GM13977 (cell line): ENCODE measurements around the gene LRRC74B.

Experiments
- DNase-seq: peaks from one replicate; pipeline ENCODE4 v3.0.0; 2012; ENCODE audit warnings: low spot score
- CTCF ChIP-seq: IDR thresholded peaks from 2 replicates; pipeline ENCODE4 v1.5.1; 2012; ENCODE audit warnings: mild to moderate bottlenecking, control low read depth; ENCODE audit not compliant: insufficient read depth; ENCODE audit errors: extremely low read depth, missing control alignments
- in situ Hi-C: fragments of 300-500 bp; cut with MboI; formaldehyde crosslinking; loops from one replicate; pipeline ENCODE4 v1.12.0; 2022; ENCODE audit warnings: low sequenced_read_pairs, low pct_unique_long_range_greater_than_20kb, mixed read lengths, inconsistent platforms; ENCODE audit not compliant: unreplicated experiment

LRRC74B gene

GRCh38 chr22:21029486-21030025 lies 16.2 kb upstream of the LRRC74B start:
- in situ Hi-C loops, result no loop called here

GRCh38 chr22:21030032-21030431 lies 15.7 kb upstream of the LRRC74B start:
- in situ Hi-C loops, result no loop called here
- no peak for DNase-seq
- TF ChIP-seq CTCF, result no peak

More at GRCh38 chr22:21029486-21030025, 16.2 kb upstream of the LRRC74B start:
- DNase-seq, result no peak
- TF ChIP-seq CTCF, result no peak

GRCh38 chr22:21030621-21031544 lies 14.9 kb upstream of the LRRC74B start:
- no peak for TF ChIP-seq CTCF
- DNase-seq, result no peak
- in situ Hi-C loops, result no loop called here

GRCh38 chr22:21031545-21032036 lies 14.2 kb upstream of the LRRC74B start:
- in situ Hi-C loops, result no loop called here
- TF ChIP-seq CTCF, result no peak
- no peak for DNase-seq

GRCh38 chr22:21032037-21032867 lies 13.5 kb upstream of the LRRC74B start, which contains the start of gene SLC7A4:
Gene SLC7A4 (minus strand): TSS chr22:21032561. CDS start chr22:21031812, 749 bp downstream.
- in situ Hi-C loops, result no loop called here
- DNase-seq, result no peak
- TF ChIP-seq CTCF, result no peak
